Pons (tissue), 1 donor: Measurements from ENCODE around the gene FSTL4.
"Not testable (repeated sequence)": the region's sequence is repeated elsewhere in the genome, so short reads cannot be mapped to it uniquely, and the experiment has no call there.

ENCODE experiments used
- DNase-seq: peaks from one replicate; pipeline ENCODE4 v3.0.0-alpha.2; 2016; ENCODE audit warnings: low spot score

FSTL4 gene

GRCh38 chr5:133222979-133223378 lies 389.4 kb downstream of the FSTL4 start:
- DNase-seq: no peak

- DNase-seq: no peak
These were observed 389.8 kb downstream of the FSTL4 start for GRCh38 chr5:133222521-133222920.

- DNase-seq: no peak
These were observed 390.3 kb downstream of the FSTL4 start for GRCh38 chr5:133222040-133222439.

- no peak for DNase-seq
These were observed 391.3 kb downstream of the FSTL4 start for GRCh38 chr5:133220851-133221674.

GRCh38 chr5:133219296-133219695 lies 393.0 kb downstream of the FSTL4 start:
- no peak for DNase-seq

GRCh38 chr5:133216138-133216537 lies 396.2 kb downstream of the FSTL4 start:
- not testable (repeated sequence) for DNase-seq

- DNase-seq: no peak
These were observed 398.1 kb downstream of the FSTL4 start for GRCh38 chr5:133214153-133214820.

- no peak for DNase-seq
These were observed 406.7 kb downstream of the FSTL4 start for GRCh38 chr5:133205649-133206048.

- no peak for DNase-seq
These were observed 407.1 kb downstream of the FSTL4 start for GRCh38 chr5:133205204-133205603.

- DNase-seq: no peak
These were observed 408.7 kb downstream of the FSTL4 start for GRCh38 chr5:133203317-133204305.

- DNase-seq: no peak
These were observed 410.2 kb downstream of the FSTL4 start for GRCh38 chr5:133202066-133202665.

GRCh38 chr5:133201310-133201709 lies 411.0 kb downstream of the FSTL4 start:
- no peak for DNase-seq

GRCh38 chr5:133200256-133200655 lies 412.1 kb downstream of the FSTL4 start:
- no peak for DNase-seq

- DNase-seq: no peak
These were observed 412.7 kb downstream of the FSTL4 start for GRCh38 chr5:133199417-133200178.

GRCh38 chr5:133198511-133198910 lies 413.8 kb downstream of the FSTL4 start:
- DNase-seq: no peak

- DNase-seq: no peak
These were observed 415.8 kb downstream of the FSTL4 start for GRCh38 chr5:133196441-133197085.

GRCh38 chr5:133195250-133195649 lies 417.1 kb downstream of the FSTL4 start:
- DNase-seq: no peak

GRCh38 chr5:133193794-133194193 lies 418.5 kb downstream of the FSTL4 start:
- no peak for DNase-seq

- no peak for DNase-seq
These were observed 419.6 kb downstream of the FSTL4 start for GRCh38 chr5:133192716-133193115.

GRCh38 chr5:133189881-133190280 lies 422.5 kb downstream of the FSTL4 start:
- DNase-seq: no peak

GRCh38 chr5:133179405-133179804 lies 432.9 kb downstream of the FSTL4 start:
- no peak for DNase-seq
